ENCODE results near the gene SVEP1. TPM values are rescaled to one million over a fixed set of nuclear protein-coding genes. Genes with fewer than 3 reads are reported as not detected.

The SVEP1 gene
- total RNA-seq, 2 experiments from 2014 or later, result not detected

- Mint-ChIP-seq H3K36me3 (ENCODE audit: low read depth) (no peaks in the 10 kb centered on the region), H3K4me1 (ENCODE audit: low read depth) (no peaks in the 10 kb centered on the region), H3K27me3 (no peaks in the 10 kb centered on the region), H3K27ac (no peak overlapping the region), H3K9me3 (no peaks in the 10 kb centered on the region), H3K4me3 (no peak overlapping the region)
- TF ChIP-seq, protein P1, sequence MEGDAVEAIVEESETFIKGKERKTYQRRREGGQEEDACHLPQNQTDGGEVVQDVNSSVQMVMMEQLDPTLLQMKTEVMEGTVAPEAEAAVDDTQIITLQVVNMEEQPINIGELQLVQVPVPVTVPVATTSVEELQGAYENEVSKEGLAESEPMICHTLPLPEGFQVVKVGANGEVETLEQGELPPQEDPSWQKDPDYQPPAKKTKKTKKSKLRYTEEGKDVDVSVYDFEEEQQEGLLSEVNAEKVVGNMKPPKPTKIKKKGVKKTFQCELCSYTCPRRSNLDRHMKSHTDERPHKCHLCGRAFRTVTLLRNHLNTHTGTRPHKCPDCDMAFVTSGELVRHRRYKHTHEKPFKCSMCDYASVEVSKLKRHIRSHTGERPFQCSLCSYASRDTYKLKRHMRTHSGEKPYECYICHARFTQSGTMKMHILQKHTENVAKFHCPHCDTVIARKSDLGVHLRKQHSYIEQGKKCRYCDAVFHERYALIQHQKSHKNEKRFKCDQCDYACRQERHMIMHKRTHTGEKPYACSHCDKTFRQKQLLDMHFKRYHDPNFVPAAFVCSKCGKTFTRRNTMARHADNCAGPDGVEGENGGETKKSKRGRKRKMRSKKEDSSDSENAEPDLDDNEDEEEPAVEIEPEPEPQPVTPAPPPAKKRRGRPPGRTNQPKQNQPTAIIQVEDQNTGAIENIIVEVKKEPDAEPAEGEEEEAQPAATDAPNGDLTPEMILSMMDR (IDR thresholded peaks at IDR 0.05), result no peak
- no peak overlapping the region for H3K4me3 ChIP-seq (ENCODE audit: low read length)
- intact Hi-C loops (cut with DNase I, micrococcal nuclease), result no loop called here
- no peaks in the 10 kb centered on the region for H3K4me1 ChIP-seq (ENCODE audit: insufficient read depth, low read length)
- no peaks in the 10 kb centered on the region for H3K36me3 ChIP-seq (ENCODE audit: insufficient read depth, low read length)
- H3K27ac ChIP-seq (ENCODE audit: low read depth in 1 of 2, low read length in 2 of 2), result no peak overlapping the region
- POLR2A ChIA-PET, result no interaction called here
- no peaks in the 10 kb centered on the region for H3K9me3 ChIP-seq (ENCODE audit: control insufficient read depth in 1 of 2, insufficient read depth in 1 of 2, low read length in 2 of 2)
- DNase-seq (no peak), ATAC-seq (ENCODE audit: poor library complexity) (no peak)
- CTCF ChIA-PET, result no interaction called here
- H3K27me3 ChIP-seq (ENCODE audit: control insufficient read depth in 1 of 2, insufficient read depth in 2 of 2, low read length in 2 of 2), result no peaks in the 10 kb centered on the region
These were observed 190.3 kb downstream of the SVEP1 start for GRCh38 chr9:110389148-110389750.

DNA sequence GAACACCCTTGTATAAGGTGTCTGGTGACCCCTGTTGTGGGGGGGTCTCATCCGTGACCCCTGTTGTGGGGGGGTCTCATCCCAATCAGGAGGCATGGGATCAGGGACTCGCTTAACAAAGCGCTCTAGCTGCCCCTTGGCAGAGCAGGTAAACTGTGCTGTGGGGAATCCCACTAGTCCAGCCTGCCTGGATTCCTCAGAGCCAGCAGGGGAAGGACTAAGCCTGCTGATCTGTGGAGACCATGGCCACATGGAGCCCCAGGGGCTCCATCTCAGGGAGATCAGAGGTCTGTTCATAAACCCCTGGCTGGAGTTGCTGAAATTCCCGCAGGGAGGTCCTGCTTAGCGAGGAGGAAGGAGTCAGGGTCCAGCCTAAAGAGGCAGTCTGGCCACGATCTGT, 196.1 kb downstream of the SVEP1 start:
- H3K27me3 Mint-ChIP-seq, result peaks cover 9% of the 10 kb centered on the region
- intact Hi-C loops (cut with DNase I, micrococcal nuclease), result no loop called here
- TF ChIP-seq, protein P1 (IDR thresholded peaks at IDR 0.05), result no peak
- ChIA-PET POLR2A (no interaction called here), CTCF (no interaction called here)
- no peaks in the 10 kb centered on the region for H3K4me1 Mint-ChIP-seq (ENCODE audit: low read depth)
- H3K27ac Mint-ChIP-seq, result no peak overlapping the region
- Histone ChIP-seq H3K36me3 (ENCODE audit: insufficient read depth, low read length) (no peaks in the 10 kb centered on the region), H3K27me3 (ENCODE audit: control insufficient read depth in 1 of 2, insufficient read depth in 2 of 2, low read length in 2 of 2) (no peaks in the 10 kb centered on the region), H3K9me3 (ENCODE audit: control insufficient read depth in 1 of 2, insufficient read depth in 1 of 2, low read length in 2 of 2) (no peaks in the 10 kb centered on the region), H3K4me3 (ENCODE audit: low read length) (no peak overlapping the region), H3K27ac (ENCODE audit: low read depth in 1 of 2, low read length in 2 of 2) (no peak overlapping the region), H3K4me1 (ENCODE audit: insufficient read depth, low read length) (no peaks in the 10 kb centered on the region)
- no peaks in the 10 kb centered on the region for H3K9me3 Mint-ChIP-seq
- DNase-seq, result no peak
- no peaks in the 10 kb centered on the region for H3K36me3 Mint-ChIP-seq (ENCODE audit: low read depth)
- ATAC-seq (ENCODE audit: poor library complexity), result no peak
- no peak overlapping the region for H3K4me3 Mint-ChIP-seq

GRCh38 chr9:110382731-110383130, 196.8 kb downstream of the SVEP1 start:
- H3K9me3 Mint-ChIP-seq, result no peaks in the 10 kb centered on the region
- ChIA-PET POLR2A (no interaction called here), CTCF (no interaction called here)
- H3K4me1 ChIP-seq (ENCODE audit: insufficient read depth, low read length), result no peaks in the 10 kb centered on the region
- no peaks in the 10 kb centered on the region for H3K36me3 ChIP-seq (ENCODE audit: insufficient read depth, low read length)
- no peak overlapping the region for H3K4me3 Mint-ChIP-seq
- no peaks in the 10 kb centered on the region for H3K36me3 Mint-ChIP-seq (ENCODE audit: low read depth)
- intact Hi-C loops (cut with DNase I, micrococcal nuclease), result no loop called here
- H3K27ac ChIP-seq (ENCODE audit: low read depth in 1 of 2, low read length in 2 of 2), result no peak overlapping the region
- no peak for DNase-seq
- no peaks in the 10 kb centered on the region for H3K4me1 Mint-ChIP-seq (ENCODE audit: low read depth)
- TF ChIP-seq, protein P1 (IDR thresholded peaks at IDR 0.05), result no peak
- ATAC-seq (ENCODE audit: poor library complexity), result no peak
- peaks cover 9% of the 10 kb centered on the region for H3K27me3 Mint-ChIP-seq
- no peaks in the 10 kb centered on the region for H3K27me3 ChIP-seq (ENCODE audit: control insufficient read depth in 1 of 2, insufficient read depth in 2 of 2, low read length in 2 of 2)
- no peak overlapping the region for H3K4me3 ChIP-seq (ENCODE audit: low read length)
- no peak overlapping the region for H3K27ac Mint-ChIP-seq
- no peaks in the 10 kb centered on the region for H3K9me3 ChIP-seq (ENCODE audit: control insufficient read depth in 1 of 2, insufficient read depth in 1 of 2, low read length in 2 of 2)

All from CD4-positive, alpha-beta T cell (primary cell).